SK-N-MC (cell line): ENCODE results near the gene SCO2.

ENCODE experiments used
- EZH2 ChIP-seq: fragments of 200-600 bp; sonication (generic); IDR thresholded peaks from one replicate; pipeline ENCODE4 v1.6.1; 2017; ENCODE audit warnings: antibody characterized with exemption
- FOXP2 ChIP-seq: optimal IDR thresholded peaks from 2 replicates; pipeline ENCODE3; 2011; ENCODE audit warnings: mild to moderate bottlenecking, moderate library complexity; ENCODE audit not compliant: insufficient read depth; ENCODE audit errors: extremely low read length, control extremely low read depth
- POLR2AphosphoS5 ChIP-seq: IDR thresholded peaks from 2 replicates; pipeline ENCODE4 v1.6.1; 2012; ENCODE audit warnings: mild to moderate bottlenecking, low read depth, low read length, borderline replicate concordance

- TF ChIP-seq POLR2AphosphoS5 (no peak), EZH2 (no peak), FOXP2 (no peak)
Measured at GRCh38 chr22:50567721-50568252, 42.4 kb upstream of the SCO2 start.
